B cell (primary cell): ENCODE results near the gene DHTKD1. TPM values are rescaled to one million over a fixed set of nuclear protein-coding genes. Genes with fewer than 3 reads are reported as not detected.

Experiments
- ATAC-seq: fragments of 200-7000 bp; cut with Tn5 transposase; one replicate; pipeline ENCODE4 v1.10.0; 2021; ENCODE audit warnings: low read depth, mild to moderate bottlenecking, moderate number of reproducible peaks, moderate library complexity
- CTCF ChIA-PET: fragments of 350-600 bp; sonication (Branson Sonifier 250); formaldehyde crosslinking; loops from one replicate; lab custom pipeline; 2021; ENCODE audit warnings: antibody characterized with exemption, inconsistent platforms; lab: Charles Lee
- POLR2A ChIA-PET: fragments of 350-600 bp; sonication (Branson Sonifier 250); formaldehyde crosslinking; loops from one replicate; lab custom pipeline; 2021; ENCODE audit warnings: antibody characterized with exemption; lab: Charles Lee
- DNase-seq: peaks from one replicate; pipeline ENCODE4 v3.0.0; 2013
- H2AFZ ChIP-seq: 2 replicates; pipeline ENCODE4 v1.6.1; 2012; ENCODE audit warnings: mild to moderate bottlenecking, low read depth, low read length; ENCODE audit not compliant: insufficient read depth, poor library complexity, severe bottlenecking
- H3K27ac ChIP-seq, 2 donors: 1 replicate in 1 of 2; 2 replicates in 1 of 2; pipeline ENCODE4 v1.5.1; 2012 to 2013; ENCODE audit warnings: low read length in 2 of 2, mild to moderate bottlenecking in 2 of 2, moderate library complexity in 1 of 2
- H3K27me3 ChIP-seq, 4 experiments: fragments of 200-600 bp in 1 of 4; sonication (generic) in 1 of 4; replicated peaks in 1 of 4; 1 replicate in 2 of 4; 2 replicates in 2 of 4; pipeline versions ENCODE4 v1.6.1 to v1.7.0; 2013 to 2016; ENCODE audit warnings: low read length in 3 of 4, mild to moderate bottlenecking in 2 of 4, mixed read lengths in 1 of 4, moderate library complexity in 1 of 4; ENCODE audit not compliant: insufficient read depth in 4 of 4, control insufficient read depth in 3 of 4; ENCODE audit errors: control extremely low read depth in 1 of 4
- H3K36me3 ChIP-seq, 2 experiments: replicated peaks in 1 of 2; 1 replicate in 1 of 2; 2 replicates in 1 of 2; pipeline versions ENCODE4 v1.6.1 to v1.7.1; 2013; ENCODE audit warnings: low read length in 1 of 2; ENCODE audit not compliant: insufficient read depth in 2 of 2, control insufficient read depth in 1 of 2; ENCODE audit errors: control extremely low read depth in 1 of 2, extremely low read depth in 1 of 2
- H3K4me1 ChIP-seq, 2 donors: fragments of 200-600 bp in 1 of 2; sonication (generic) in 1 of 2; 1 replicate in 1 of 2; 2 replicates in 1 of 2; pipeline versions ENCODE4 v1.5.1 to v1.6.1; 2013 to 2017; ENCODE audit warnings: low read length in 2 of 2; ENCODE audit not compliant: control insufficient read depth in 2 of 2, insufficient read depth in 2 of 2
- H3K4me2 ChIP-seq: replicated peaks from 2 replicates; pipeline ENCODE3; 2012; ENCODE audit warnings: mild to moderate bottlenecking, low read depth, low read length; ENCODE audit not compliant: poor library complexity, severe bottlenecking
- H3K4me3 ChIP-seq, 5 experiments: fragments of 200-600 bp in 1 of 5; sonication (generic) in 1 of 5; 1 replicate in 3 of 5; 2 replicates in 2 of 5; pipeline versions ENCODE4 v1.5.1 to v1.7.0; 2011 to 2016; ENCODE audit warnings: low read length in 4 of 5, mild to moderate bottlenecking in 4 of 5, low read depth in 2 of 5, control low read depth in 1 of 5, moderate library complexity in 1 of 5; ENCODE audit not compliant: insufficient read depth in 1 of 5; ENCODE audit errors: control extremely low read depth in 1 of 5, extremely low read depth in 1 of 5
- H3K79me2 ChIP-seq: fragments of 200-600 bp; sonication (generic); one replicate; pipeline ENCODE4 v1.6.0; 2016; ENCODE audit warnings: low read length; ENCODE audit not compliant: control insufficient read depth, insufficient read depth
- H3K9ac ChIP-seq: fragments of 200-600 bp; sonication (generic); 2 replicates; pipeline ENCODE4 v1.6.1; 2017; ENCODE audit warnings: mild to moderate bottlenecking, low read length, moderate library complexity
- H3K9me3 ChIP-seq, 3 donors: one replicate each; pipeline versions ENCODE4 v1.6.1 to v1.7.1; 2013; ENCODE audit warnings: low read length in 2 of 3; ENCODE audit not compliant: control insufficient read depth in 2 of 3, insufficient read depth in 1 of 3; ENCODE audit errors: control extremely low read depth in 1 of 3
- H4K20me1 ChIP-seq: 2 replicates; pipeline ENCODE4 v1.6.0; 2012; ENCODE audit warnings: mild to moderate bottlenecking, low read length; ENCODE audit not compliant: insufficient read depth, control insufficient read depth, poor library complexity, severe bottlenecking
- H3K27ac Mint-ChIP-seq: one replicate; pipeline ENCODE4 v1.8.0; 2021; ENCODE audit warnings: mixed read lengths
- H3K27me3 Mint-ChIP-seq: one replicate; pipeline ENCODE4 v1.8.0; 2021; ENCODE audit warnings: mixed read lengths
- H3K4me1 Mint-ChIP-seq: one replicate; pipeline ENCODE4 v1.8.0; 2021; ENCODE audit warnings: mixed read lengths
- H3K4me3 Mint-ChIP-seq: one replicate; pipeline ENCODE4 v1.8.0; 2021; ENCODE audit warnings: mixed read lengths
- H3K9me3 Mint-ChIP-seq: one replicate; pipeline ENCODE4 v1.8.0; 2022; ENCODE audit warnings: mixed read lengths; ENCODE audit not compliant: insufficient read depth
- CTCF ChIP-seq: fragments of 200-600 bp; IDR thresholded peaks from one replicate; pipeline ENCODE4 v1.8.0; 2022; ENCODE audit warnings: antibody characterized with exemption, mild to moderate bottlenecking
- EZH2 ChIP-seq: IDR thresholded peaks from 2 replicates; pipeline ENCODE4 v1.6.1; 2012; ENCODE audit warnings: borderline replicate concordance, low read depth, mild to moderate bottlenecking, moderate library complexity, low read length; ENCODE audit not compliant: insufficient read depth, poor library complexity, severe bottlenecking
- WGBS: methylation state at CpG from one replicate; pipeline ENCODE4 v1.1.5; 2013; ENCODE audit warnings: missing lambda C conversion rate; ENCODE audit not compliant: insufficient coverage; 5-methylcytosine and 5-hydroxymethylcytosine counted together
- intact Hi-C: fragments of 100-400 bp; cut with micrococcal nuclease; formaldehyde crosslinking; loops from one replicate; pipeline ENCODE4 v1.10.0; 2022
- polyA plus RNA-seq: library from polyadenylated mRNA; depleted of rRNA; stranded (reverse); fragments of >200 nt; gene quantifications from 2 replicates; pipeline ENCODE4 v1.2.3, GENCODE V29; 2012
- total RNA-seq, 2 donors: library from RNA; stranded (reverse); fragments of 120-200 nt in 1 of 2; gene quantifications; 1 replicate in 1 of 2; 2 replicates in 1 of 2; pipeline versions ENCODE4 v1.2.3 to v1.2.4, GENCODE V29; 2013 to 2022

DHTKD1 gene
- total and polyA plus RNA-seq, 2 donors (not counting 1 experiment from before 2014, with no cell fraction given), result 22.7 to 72.3 TPM

DNA sequence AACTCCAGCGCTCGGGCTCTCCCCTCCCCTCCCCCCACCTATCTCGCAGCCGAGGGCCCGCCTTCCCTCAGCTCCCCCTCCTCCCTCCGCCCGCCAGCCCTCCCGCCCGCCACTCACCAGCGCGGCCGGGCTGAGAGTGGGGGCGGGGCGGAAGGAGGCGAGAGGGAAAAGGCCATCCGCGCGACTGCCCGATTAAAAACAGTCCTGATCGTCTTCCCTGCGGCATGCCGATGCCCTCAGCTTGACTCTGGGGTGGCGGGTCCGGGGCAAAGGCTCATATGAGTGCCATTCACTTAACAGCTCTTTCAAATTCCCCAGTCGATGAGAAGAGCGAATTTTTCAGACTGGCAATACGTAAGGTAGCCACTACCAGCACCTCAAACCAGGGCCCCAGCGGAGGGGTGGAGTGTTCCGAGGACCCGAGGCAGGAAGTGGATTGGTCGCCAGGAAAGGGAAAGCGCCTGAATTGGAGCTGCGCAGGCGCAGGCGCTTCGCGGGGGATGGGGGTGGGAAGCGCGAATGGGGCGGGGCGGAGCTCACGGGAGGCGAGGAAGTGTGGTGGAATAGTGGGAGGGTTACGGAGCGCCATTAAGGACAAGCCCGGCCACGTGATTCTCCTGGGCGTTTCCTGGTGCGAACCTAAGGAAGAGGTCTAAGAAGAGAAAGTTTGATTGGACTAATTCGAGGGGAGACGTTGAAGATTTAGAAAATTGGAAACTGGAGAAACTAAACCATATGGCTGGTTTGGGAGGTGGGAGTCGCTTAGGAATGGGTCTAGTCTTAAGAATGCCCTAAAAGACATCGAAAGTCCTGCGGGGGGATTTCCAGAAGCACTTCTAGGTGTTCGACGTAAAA, 25.7 kb upstream of the DHTKD1 start, which contains the start of gene UPF2:
UPF2 (minus strand) TSS at position 13 of the 855 bp plus-strand sequence. CDS start 7,386 bp downstream, outside the sequence.
- peaks cover 13 to 29% of the 10 kb centered on the region in 2 donors for H3K4me1 ChIP-seq
- no peaks in the 10 kb centered on the region for H3K27me3 ChIP-seq
- peak within 1 kb of the TSS; percentile 91 for H3K4me2 ChIP-seq
- CTCF ChIA-PET, result interaction anchor here (0.5 to 1.9 kb wide), 11 partner anchors 10 to 153 kb away, joined by 3 to 11 read pairs (median 3); partner anchors contain the start of genes CDC123, DHTKD1 and NUDT5
- H2AFZ ChIP-seq, result peak within 1 kb of the TSS; percentile 85
- peaks cover 4% of the 10 kb centered on the region for H4K20me1 ChIP-seq
- peak within 1 kb of the TSS; percentile 100 for H3K27ac Mint-ChIP-seq
- H3K36me3 ChIP-seq, result no peaks in the 10 kb centered on the region
- intact Hi-C loops, result loop anchor here (1.0 to 5.0 kb wide), 6 partner anchors 25 to 152 kb away; partner anchors contain the start of genes DHTKD1, NUDT5 and SEC61A2
- WGBS, result under 1% methylated on average over 40 of the region's 56 CpGs
- H3K79me2 ChIP-seq, result peaks cover 55% of the 10 kb centered on the region
- peak within 1 kb of the TSS; percentile 99 for H3K9ac ChIP-seq
- no peak for TF ChIP-seq CTCF
- TF ChIP-seq EZH2, result no peak
- no peaks in the 10 kb centered on the region for H3K9me3 ChIP-seq
- peak; percentile 73 for ATAC-seq
- peak within 1 kb of the TSS; percentile 95 to 100 for H3K27ac ChIP-seq
- POLR2A ChIA-PET, result interaction anchor here (0.6 to 2.8 kb wide), 13 partner anchors 8 to 208 kb away, joined by 3 to 32 read pairs (median 5); partner anchors contain the start of genes CDC123, DHTKD1 and NUDT5
- H3K4me3 ChIP-seq, result peak within 1 kb of the TSS; percentile 71 to 99 (median 90)
- peak; percentile 98 for DNase-seq
- H3K9me3 Mint-ChIP-seq, result no peaks in the 10 kb centered on the region
- peaks cover 45% of the 10 kb centered on the region for H3K4me1 Mint-ChIP-seq
- peak within 1 kb of the TSS; percentile 99 for H3K4me3 Mint-ChIP-seq
- no peaks in the 10 kb centered on the region for H3K27me3 Mint-ChIP-seq
